GM19328 (cell line): ENCODE results near the gene POLR1E.

ENCODE experiments used
- ATAC-seq: cut with Tn5 transposase; IDR thresholded peaks from one replicate; pipeline ENCODE4 v1.9.1; 2021; ENCODE audit warnings: mild to moderate bottlenecking, moderate library complexity; ENCODE audit not compliant: unreplicated experiment

Gene POLR1E

GRCh38 chr9:37531699-37532098, 46.0 kb downstream of the POLR1E start:
- peak; percentile 64 for ATAC-seq

DNA sequence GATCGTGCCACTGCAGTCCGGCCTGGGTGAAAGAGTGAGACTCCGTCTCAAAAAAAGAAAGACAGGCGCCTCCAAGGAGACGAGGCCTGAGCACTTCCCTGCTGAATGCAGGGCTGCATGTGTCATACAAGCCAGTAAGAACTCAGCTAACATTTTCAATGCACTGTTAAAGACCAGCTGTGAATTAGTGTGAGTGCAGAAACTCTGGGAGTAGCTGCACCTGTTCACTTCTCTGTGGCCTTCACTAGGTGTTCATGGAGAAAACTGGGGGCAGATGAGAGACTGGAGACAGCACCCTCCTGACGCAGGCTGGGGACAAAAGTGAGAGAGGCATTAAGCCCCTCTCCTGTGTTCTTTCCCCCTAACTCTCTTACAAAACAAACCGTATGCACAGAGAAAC, 48.7 kb downstream of the POLR1E start:
- no peak for ATAC-seq

GRCh38 chr9:37534901-37535300, 49.2 kb downstream of the POLR1E start:
- no peak for ATAC-seq

DNA sequence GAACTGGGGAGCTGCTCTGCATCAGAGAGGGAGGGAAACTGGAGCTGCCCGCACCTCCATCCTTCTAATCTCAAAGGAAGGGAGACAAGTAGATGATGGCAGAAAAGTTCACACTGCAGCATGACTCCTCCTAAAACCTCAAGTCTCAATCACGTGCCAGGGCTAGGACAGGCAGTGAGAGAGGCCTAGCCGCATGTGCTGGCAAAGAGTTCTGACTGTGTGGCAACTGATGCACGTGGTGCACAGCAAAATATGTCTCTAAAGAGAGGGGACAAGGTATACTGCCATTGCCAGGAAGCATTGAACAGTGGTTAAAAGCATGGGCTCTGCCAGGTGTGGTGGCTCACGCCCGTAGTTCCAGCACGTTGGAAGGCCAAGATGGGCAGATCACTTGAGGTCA, 52.4 kb downstream of the POLR1E start:
- ATAC-seq = no peak

DNA sequence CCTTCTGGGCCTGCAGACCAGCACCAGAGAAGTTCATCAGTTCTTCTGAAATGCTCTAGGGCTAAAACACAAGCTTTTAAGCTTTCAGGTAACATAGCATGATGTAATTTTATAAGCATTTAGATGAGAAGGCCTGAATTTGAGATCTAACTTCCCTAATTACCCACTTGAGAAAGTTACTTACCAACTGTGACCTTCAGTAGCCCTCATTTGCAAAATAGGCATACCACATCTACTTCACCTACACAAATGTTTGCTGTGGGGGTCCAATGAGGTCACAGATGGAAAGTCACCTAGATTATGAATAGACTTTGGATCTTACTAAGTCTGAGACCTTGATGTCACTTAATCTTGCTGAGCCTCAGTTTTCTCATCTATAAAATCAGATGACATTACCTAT, 53.9 kb downstream of the POLR1E start:
- ATAC-seq = no peak

DNA sequence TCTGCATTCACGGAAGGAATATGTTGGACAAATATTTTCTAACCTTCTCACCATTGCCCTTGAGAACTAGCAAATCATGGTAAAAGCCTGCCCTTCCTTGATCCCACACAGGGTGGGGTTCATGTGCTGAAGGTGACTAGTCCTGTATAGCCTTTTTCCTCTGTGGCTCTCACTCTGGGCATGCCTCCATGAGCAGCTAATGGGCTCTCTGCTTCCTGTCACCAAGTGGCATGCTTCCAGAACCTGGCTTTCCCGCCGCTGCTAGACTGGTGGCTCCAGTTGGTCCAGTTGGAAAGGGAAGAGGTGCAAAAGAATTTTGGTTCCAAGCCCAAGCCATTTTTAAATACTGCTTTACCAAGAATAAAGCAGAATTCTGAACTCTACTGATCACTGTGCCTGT, 54.9 kb downstream of the POLR1E start:
- no peak for ATAC-seq

GRCh38 chr9:37541465-37541864, 55.7 kb downstream of the POLR1E start:
- ATAC-seq = no peak

DNA sequence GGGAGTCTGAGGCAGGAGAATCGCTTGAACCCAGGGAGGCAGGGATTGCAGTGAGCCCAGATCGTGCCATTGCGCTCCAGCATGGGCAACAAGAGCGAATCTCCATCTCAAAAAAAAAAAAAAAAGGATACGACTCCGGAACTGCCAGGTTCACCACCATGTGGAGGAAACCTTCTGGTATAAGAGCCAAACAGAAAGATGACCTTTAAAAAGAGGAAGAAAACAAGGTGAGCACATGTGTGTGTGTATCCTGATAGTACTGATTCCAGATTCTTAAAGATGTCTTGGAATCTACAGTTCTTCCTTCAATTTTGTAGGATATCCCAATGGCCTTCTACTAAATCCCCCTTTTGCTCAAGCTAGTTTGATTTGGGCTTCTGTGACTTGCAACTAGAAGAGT, 56.7 kb downstream of the POLR1E start:
- ATAC-seq = no peak

DNA sequence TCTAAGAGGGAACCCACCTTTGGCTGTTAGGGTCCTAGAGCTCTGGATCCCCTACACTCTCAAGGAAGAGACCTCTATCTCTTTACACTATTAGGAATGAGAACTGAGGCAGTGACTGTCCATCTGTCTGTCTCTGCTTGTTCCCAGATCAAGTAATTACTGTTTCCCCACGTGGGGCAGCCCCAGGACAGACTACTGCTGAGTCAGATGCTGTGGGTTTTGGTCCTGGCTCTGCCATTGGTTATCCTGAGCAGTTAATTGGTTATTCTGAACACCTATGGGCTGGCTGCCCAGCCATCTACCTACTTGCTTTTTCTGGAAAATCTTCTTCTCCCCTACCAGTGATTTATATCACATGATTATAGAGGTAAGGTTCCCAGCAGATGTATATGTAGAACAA, 57.1 kb downstream of the POLR1E start:
- ATAC-seq = no peak

- ATAC-seq = no peak
Measured at GRCh38 chr9:37543468-37543867, 57.7 kb downstream of the POLR1E start.

DNA sequence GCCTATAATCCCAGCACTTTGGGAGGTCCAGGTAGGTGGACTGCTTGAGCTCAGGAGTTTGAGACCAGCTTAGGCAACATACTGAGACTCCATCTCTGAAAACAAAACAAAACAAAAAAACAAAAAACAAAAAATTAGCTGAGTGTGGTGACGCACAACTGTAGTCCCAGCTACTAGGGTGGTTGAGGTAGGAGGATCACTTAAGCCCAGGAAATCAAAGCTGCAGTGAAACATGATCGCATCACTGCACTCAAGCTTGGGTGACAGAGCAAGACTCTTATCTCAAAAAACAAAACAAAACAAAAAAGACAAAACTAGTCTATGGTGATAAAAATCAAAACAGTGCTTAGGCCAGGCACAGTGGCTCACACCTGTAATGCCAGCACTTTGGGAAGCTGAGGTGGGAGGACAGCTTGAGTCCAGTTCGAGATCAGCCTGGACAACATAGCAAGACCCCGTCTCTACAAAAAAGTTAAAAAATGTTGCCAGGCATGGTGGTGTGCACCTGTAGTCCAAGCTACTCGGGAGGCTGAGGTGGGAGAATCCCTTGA, 61.7 kb downstream of the POLR1E start:
- no peak for ATAC-seq

DNA sequence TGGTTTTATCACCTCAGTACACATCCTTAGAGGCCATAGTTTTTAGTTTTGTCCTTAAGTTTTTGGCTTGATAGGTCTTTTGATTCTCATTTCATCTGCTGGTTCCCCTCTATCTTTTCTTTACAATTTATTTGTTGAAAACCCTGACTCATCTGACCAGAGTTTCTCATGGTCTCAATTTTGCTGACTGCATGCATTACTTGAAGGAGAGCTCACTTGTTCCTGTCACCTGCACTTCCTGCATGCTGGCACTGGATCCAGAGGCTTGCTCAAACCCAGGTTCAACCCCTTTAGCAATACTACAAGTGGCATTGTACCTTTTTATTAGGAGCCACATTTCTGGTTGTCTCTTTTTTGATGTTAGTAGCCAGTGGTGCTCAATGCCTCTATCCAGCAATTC, 63.8 kb downstream of the POLR1E start:
- no peak for ATAC-seq

DNA sequence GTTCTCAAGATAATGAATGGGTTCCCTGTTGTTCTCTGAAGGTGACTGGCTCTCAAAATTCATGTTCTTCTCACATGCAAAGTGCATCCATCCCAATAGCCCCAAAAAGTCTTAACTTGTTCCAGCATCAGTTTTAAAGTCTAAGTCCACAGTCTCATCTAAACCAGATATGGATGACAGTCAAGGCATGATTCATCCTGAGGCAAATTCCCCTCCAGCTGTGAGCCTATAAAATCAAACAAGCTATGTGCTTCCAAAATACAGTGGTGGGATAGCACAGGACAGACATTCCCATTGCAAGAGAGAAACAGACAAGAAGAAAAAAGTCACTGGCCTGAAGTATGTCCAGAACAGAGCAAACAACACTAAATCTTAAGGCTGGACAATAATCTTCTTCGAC, 65.0 kb downstream of the POLR1E start:
- ATAC-seq = no peak

GRCh38 chr9:37551468-37551867, 65.7 kb downstream of the POLR1E start:
- ATAC-seq = no peak

DNA sequence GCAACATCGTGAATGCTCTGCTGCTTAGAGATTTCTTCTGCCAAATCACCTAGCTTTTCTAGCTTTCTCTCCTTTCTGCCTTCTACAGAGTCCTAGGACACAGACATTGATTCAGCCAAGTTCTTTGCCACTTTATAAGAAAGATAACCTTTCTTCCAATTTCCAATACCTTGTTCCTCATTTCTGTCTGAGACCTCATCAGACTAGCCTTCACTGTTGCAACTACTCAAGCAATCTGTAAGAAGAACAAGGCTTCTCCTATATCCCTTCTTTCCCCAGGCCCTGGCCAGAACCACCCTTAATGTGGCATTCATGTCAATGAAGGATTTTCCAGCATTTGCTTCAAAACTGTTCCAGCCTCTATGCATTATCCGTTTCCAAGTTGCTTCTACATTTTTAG, 66.1 kb downstream of the POLR1E start:
- no peak for ATAC-seq
